ENCODE measurements around the gene DCXR. TPM values are rescaled to one million over a fixed set of nuclear protein-coding genes. Genes with fewer than 3 reads are reported as not detected.

Gene DCXR
- total RNA-seq, 2 donors from 2014 or later: 235 to 744 TPM

DNA sequence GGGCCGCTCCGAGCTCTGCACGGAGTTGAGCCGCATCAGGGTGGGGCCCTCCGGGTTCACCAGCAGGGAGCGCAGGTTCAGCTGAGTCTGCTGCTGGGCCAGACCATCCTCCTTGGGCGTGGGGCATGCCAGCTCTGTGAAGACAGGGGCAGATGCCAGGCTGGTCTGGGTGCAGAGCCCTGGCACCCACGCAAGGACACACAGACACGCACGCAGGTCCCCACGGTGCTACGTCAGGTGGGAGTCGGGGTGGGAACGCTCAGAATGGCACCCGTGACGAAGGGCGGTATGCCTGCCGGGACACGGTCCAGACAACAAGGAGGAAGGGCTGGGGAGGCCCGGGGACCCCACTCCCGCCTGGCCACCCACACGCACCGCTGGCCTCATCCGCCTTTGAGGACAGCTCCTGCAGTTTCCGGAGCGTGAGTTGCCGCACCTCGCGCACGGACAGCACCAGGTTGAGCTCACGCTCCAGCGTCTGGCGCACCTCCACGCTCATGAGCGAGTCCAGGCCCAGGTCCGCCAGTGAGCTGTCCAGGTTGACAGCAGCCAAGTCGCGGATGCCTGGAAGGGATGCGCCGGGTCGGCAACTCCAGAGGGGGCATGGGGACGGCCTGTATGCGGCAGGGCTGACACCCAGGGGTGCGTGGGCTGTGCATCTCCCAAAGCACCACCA is 43.4 kb upstream of the DCXR start:
- no peak overlapping the region for H3K27ac ChIP-seq
- DNase-seq (ENCODE audit: low spot score): no peak
- WGBS: 92% methylated on average over 41 of the region's 44 CpGs
- intact Hi-C loops (cut with DNase I): no loop called here
- no peaks in the 10 kb centered on the region for H3K4me1 ChIP-seq (replicated peaks)
- no peak overlapping the region for H3K4me3 ChIP-seq
- no peaks in the 10 kb centered on the region for H3K9me3 ChIP-seq
- H3K36me3 ChIP-seq: peaks cover 50 to 55% of the 10 kb centered on the region in 2 donors
- no peak for TF ChIP-seq POLR2AphosphoS5 (IDR thresholded peaks at IDR 0.05)
- no peak for TF ChIP-seq POLR2A (IDR thresholded peaks at IDR 0.05)
- TF ChIP-seq, protein P1, sequence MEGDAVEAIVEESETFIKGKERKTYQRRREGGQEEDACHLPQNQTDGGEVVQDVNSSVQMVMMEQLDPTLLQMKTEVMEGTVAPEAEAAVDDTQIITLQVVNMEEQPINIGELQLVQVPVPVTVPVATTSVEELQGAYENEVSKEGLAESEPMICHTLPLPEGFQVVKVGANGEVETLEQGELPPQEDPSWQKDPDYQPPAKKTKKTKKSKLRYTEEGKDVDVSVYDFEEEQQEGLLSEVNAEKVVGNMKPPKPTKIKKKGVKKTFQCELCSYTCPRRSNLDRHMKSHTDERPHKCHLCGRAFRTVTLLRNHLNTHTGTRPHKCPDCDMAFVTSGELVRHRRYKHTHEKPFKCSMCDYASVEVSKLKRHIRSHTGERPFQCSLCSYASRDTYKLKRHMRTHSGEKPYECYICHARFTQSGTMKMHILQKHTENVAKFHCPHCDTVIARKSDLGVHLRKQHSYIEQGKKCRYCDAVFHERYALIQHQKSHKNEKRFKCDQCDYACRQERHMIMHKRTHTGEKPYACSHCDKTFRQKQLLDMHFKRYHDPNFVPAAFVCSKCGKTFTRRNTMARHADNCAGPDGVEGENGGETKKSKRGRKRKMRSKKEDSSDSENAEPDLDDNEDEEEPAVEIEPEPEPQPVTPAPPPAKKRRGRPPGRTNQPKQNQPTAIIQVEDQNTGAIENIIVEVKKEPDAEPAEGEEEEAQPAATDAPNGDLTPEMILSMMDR (IDR thresholded peaks at IDR 0.05): no peak
- H3K27me3 ChIP-seq (replicated peaks; ENCODE audit: insufficient read depth): no peaks in the 10 kb centered on the region

DNA sequence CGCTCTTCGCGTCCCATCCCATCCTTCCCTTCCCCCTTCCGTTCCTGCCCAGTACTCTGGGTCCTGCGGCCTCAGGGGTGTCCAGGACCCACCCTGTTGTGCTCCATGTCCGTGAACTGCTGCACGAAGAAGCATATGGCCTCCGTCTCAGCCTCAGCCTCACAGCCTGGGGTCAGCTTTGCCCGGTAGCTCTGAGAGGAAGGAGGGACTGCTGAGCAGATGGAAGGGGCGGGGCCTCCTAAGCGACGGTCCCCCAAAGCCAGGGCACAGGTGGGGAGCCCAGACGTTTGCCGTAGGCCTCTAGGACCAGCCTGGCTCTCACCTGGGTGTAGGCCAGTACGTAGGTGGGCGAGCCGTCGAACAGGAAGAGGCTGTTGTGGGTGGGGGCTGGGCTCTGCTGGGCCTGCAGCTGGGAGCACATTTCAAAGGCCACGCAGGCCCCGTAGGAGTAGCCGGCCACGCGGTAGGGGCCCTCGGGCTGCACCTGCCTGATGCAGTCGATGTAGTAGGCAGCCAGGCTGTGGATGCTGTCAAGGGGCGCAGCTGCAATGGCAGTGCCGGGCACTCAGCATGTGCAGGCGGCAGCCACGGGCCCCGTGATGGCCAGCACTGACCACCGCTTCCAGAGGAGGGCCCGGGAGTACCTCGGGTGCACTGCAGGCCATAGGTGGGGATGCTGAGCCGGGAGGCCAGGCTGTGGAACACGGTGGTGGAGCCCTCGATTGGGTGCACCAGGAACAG is 42.7 kb upstream of the DCXR start:
- no peak for DNase-seq (ENCODE audit: low spot score)
- TF ChIP-seq POLR2AphosphoS5 (IDR thresholded peaks at IDR 0.05) (no peak), POLR2A (IDR thresholded peaks at IDR 0.05) (no peak)
- TF ChIP-seq, protein P1 (IDR thresholded peaks at IDR 0.05): no peak
- Histone ChIP-seq H3K27ac (no peak overlapping the region), H3K9me3 (no peaks in the 10 kb centered on the region), H3K36me3 (peaks cover 47 to 48% of the 10 kb centered on the region in 2 donors), H3K4me3 (no peak overlapping the region), H3K4me1 (replicated peaks) (no peaks in the 10 kb centered on the region), H3K27me3 (replicated peaks; ENCODE audit: insufficient read depth) (no peaks in the 10 kb centered on the region)
- 91% methylated on average over 36 of the region's 36 CpGs for WGBS
- intact Hi-C loops (cut with DNase I): no loop called here

DNA sequence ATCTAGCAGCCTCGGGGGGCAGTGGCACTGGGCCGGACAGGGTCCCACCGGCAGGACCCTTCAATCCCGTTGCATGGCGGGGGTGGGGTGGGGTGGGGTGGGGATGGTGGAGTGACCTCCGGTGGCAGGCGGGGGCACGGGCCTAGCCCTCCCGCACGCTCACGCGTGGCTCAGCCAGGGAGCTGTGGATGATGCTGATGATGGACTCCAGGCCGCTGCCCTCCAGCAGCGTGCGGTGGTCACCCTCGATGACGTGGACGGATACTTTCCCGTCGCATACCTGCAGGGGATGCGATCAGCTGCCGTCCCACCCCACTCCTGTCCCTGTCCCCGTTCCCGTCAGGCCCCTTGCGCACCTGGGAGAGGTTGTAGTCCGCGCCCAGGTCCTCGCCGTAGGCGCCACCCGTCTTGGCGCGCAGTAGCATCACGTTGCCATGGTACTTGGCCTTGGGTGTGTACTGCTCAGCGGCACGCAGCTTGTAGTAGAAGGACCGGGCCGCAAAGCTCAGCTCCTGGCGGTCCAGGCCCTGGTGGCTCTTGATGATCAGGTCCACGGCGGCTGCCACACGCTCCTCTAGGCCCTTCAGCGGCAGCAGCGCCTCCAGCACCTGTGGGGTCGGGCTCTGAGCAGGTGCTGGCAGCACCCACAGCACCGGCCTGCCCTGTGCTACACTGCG is 41.6 kb upstream of the DCXR start:
- Histone ChIP-seq H3K27me3 (replicated peaks; ENCODE audit: insufficient read depth) (no peaks in the 10 kb centered on the region), H3K4me3 (no peak overlapping the region), H3K9me3 (no peaks in the 10 kb centered on the region), H3K27ac (no peak overlapping the region), H3K36me3 (peaks cover 37 to 38% of the 10 kb centered on the region in 2 donors), H3K4me1 (replicated peaks) (no peaks in the 10 kb centered on the region)
- 92% methylated on average over 35 of the region's 47 CpGs for WGBS
- TF ChIP-seq, protein P1 (IDR thresholded peaks at IDR 0.05): no peak
- intact Hi-C loops (cut with DNase I): no loop called here
- DNase-seq (ENCODE audit: low spot score): no peak

DNA sequence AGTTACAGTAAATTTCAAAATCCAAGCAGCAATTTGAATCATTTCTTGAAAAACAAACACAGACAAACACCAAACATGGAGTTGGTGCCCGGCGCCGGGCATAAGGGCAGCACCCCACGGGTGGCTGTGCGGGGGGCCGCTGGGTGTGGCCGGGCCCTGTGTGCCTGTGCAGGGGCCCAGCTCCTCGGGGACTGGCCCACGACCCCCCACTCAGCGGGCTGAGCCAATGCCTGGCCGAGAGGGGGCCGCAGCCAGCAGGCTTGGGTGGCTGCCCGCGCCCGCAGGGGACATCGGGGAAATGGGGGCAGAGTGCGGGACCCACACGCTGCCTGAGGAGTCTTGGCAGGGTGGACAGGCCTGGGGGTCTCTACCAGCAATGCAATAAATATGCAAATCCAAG is 40.9 kb upstream of the DCXR start:
- TF ChIP-seq, protein P1 (IDR thresholded peaks at IDR 0.05): no peak
- TF ChIP-seq POLR2AphosphoS5 (IDR thresholded peaks at IDR 0.05): no peak
- no peak for TF ChIP-seq POLR2A (IDR thresholded peaks at IDR 0.05)
- peaks cover 30 to 31% of the 10 kb centered on the region in 2 donors for H3K36me3 ChIP-seq

More for the DNA sequence above, 40.9 kb upstream of the DCXR start:
- no peak overlapping the region for H3K27ac ChIP-seq
- H3K27me3 ChIP-seq (replicated peaks; ENCODE audit: insufficient read depth): no peaks in the 10 kb centered on the region
- H3K9me3 ChIP-seq: no peaks in the 10 kb centered on the region
- no peak for DNase-seq (ENCODE audit: low spot score)
- 89% methylated on average over 9 of the region's 18 CpGs for WGBS
- intact Hi-C loops (cut with DNase I): no loop called here
- no peak overlapping the region for H3K4me3 ChIP-seq
- H3K4me1 ChIP-seq (replicated peaks): no peaks in the 10 kb centered on the region
